Caco-2 (cell line): Measurements from ENCODE around the gene CPA5. TPM values are rescaled to one million over a fixed set of nuclear protein-coding genes. Genes with fewer than 3 reads are reported as not detected.

Experiments
- BruUV-seq: library from RNA; stranded (reverse); fragments of 400-500 nt; replicated peaks from 2 replicates; lab custom pipeline; 2021; lab: Mats Ljungman, UMichigan
- CTCF ChIA-PET: fragments of 300-600 bp; sonication (Branson Sonifier 250); formaldehyde crosslinking; loops from one replicate; lab custom pipeline; 2022; ENCODE audit warnings: antibody characterized with exemption; lab: Charles Lee
- POLR2A ChIA-PET: fragments of 300-600 bp; sonication (Branson Sonifier 250); formaldehyde crosslinking; loops from one replicate; lab custom pipeline; 2022; ENCODE audit warnings: antibody characterized with exemption; lab: Charles Lee
- DNase-seq, 2 experiments: peaks; one replicate each; pipeline versions ENCODE4 v3.0.0 to v3.0.0-alpha.2; 2020 to 2022
- H3K27me3 ChIP-seq: replicated peaks from 2 replicates; pipeline ENCODE4 v1.6.0; 2011; ENCODE audit warnings: low read length; ENCODE audit not compliant: control insufficient read depth, insufficient read depth
- H3K36me3 ChIP-seq: 2 replicates; pipeline ENCODE4 v1.5.1; 2011; ENCODE audit warnings: low read length; ENCODE audit not compliant: control insufficient read depth, insufficient read depth
- H3K4me1 ChIP-seq: fragments of 250-450 bp; sonication (Bioruptor Pico); 2 replicates; pipeline ENCODE4 v1.5.1; 2020; ENCODE audit warnings: mild to moderate bottlenecking
- H3K4me3 ChIP-seq: 2 replicates; pipeline ENCODE4 v1.5.1; 2011; ENCODE audit warnings: low read depth, mild to moderate bottlenecking, control low read depth, low read length
- H3K9me3 ChIP-seq: fragments of 250-450 bp; sonication (Bioruptor Pico); 2 replicates; pipeline ENCODE4 v1.5.1; 2020; ENCODE audit warnings: mild to moderate bottlenecking, moderate library complexity
- H3K27ac Mint-ChIP-seq: one replicate; pipeline ENCODE4 v1.8.0; 2022; ENCODE audit warnings: mixed read lengths; ENCODE audit not compliant: unreplicated experiment
- H3K27me3 Mint-ChIP-seq: one replicate; pipeline ENCODE4 v1.8.0; 2022; ENCODE audit warnings: mixed read lengths; ENCODE audit not compliant: insufficient read depth, unreplicated experiment
- H3K36me3 Mint-ChIP-seq: one replicate; pipeline ENCODE4 v1.8.0; 2022; ENCODE audit warnings: mild to moderate bottlenecking, mixed read lengths; ENCODE audit not compliant: insufficient read depth, unreplicated experiment
- H3K4me1 Mint-ChIP-seq: one replicate; pipeline ENCODE4 v1.8.0; 2022; ENCODE audit warnings: low read depth, mixed read lengths; ENCODE audit not compliant: unreplicated experiment
- H3K4me3 Mint-ChIP-seq: one replicate; pipeline ENCODE4 v1.8.0; 2022; ENCODE audit warnings: mild to moderate bottlenecking, moderate library complexity, mixed read lengths; ENCODE audit not compliant: unreplicated experiment
- H3K9me3 Mint-ChIP-seq: one replicate; pipeline ENCODE4 v1.8.0; 2022; ENCODE audit warnings: mixed read lengths; ENCODE audit not compliant: unreplicated experiment
- intact Hi-C: fragments of 100-400 bp; cut with micrococcal nuclease; formaldehyde crosslinking; loops from one replicate; pipeline ENCODE4 v1.10.0; 2022; ENCODE audit not compliant: unreplicated experiment
- total RNA-seq: library from RNA; stranded (reverse); gene quantifications from 2 replicates; pipeline ENCODE4 v1.2.3, GENCODE V29; 2022
- TF ChIP-seq, protein P1 (sequence below), 2 experiments: fragments of 200-600 bp in 1 of 2; IDR thresholded peaks; 1 replicate in 1 of 2; 2 replicates in 1 of 2; pipeline versions ENCODE4 v1.5.1 to v1.8.0; 2011 to 2022; ENCODE audit warnings: antibody characterized with exemption in 1 of 2, control low read depth in 1 of 2, inconsistent platforms in 1 of 2, low read depth in 1 of 2, low read length in 1 of 2, mild to moderate bottlenecking in 1 of 2, moderate library complexity in 1 of 2; ENCODE audit not compliant: insufficient read depth in 1 of 2, severe bottlenecking in 1 of 2, unreplicated experiment in 1 of 2

CPA5 gene
- total RNA-seq, 1 experiment from 2014 or later = not detected

DNA sequence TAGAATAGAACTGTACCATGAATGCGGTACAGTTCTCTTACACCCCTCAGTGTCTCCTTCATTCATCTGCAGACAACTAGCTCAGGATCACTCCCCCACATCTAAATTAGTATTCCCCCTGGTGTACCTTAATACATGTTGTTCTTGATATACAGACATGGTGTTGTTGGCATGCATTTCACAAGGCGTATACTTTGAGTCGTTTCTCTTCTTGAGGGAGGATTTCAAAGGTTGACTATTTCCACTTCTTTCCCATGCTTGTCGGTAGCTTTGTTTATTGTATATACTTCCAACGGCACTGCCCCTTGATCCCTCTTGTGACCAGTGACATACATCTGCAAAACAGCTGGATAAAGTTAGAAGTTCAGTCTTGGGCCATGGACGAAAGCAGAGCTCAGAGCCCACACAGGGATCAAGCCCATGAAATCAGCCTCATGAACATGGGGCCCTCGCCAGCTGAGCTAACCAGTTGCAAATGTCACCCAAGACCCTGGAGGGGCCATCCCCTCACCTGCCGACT, 43.1 kb upstream of the CPA5 start:
- Histone ChIP-seq H3K4me1 (no peaks in the 10 kb centered on the region), H3K27me3 (no peaks in the 10 kb centered on the region), H3K9me3 (no peaks in the 10 kb centered on the region), H3K36me3 (no peaks in the 10 kb centered on the region), H3K4me3 (no peak overlapping the region)
- Mint-ChIP-seq H3K36me3 (no peaks in the 10 kb centered on the region), H3K9me3 (no peaks in the 10 kb centered on the region), H3K4me1 (no peaks in the 10 kb centered on the region), H3K4me3 (no peak overlapping the region), H3K27ac (no peak overlapping the region), H3K27me3 (no peaks in the 10 kb centered on the region)
- ChIA-PET CTCF (no interaction called here), POLR2A (no interaction called here)
- no peak for DNase-seq
- intact Hi-C loops = no loop called here
- BruUV-seq = no TSS peak
- TF ChIP-seq, protein P1, sequence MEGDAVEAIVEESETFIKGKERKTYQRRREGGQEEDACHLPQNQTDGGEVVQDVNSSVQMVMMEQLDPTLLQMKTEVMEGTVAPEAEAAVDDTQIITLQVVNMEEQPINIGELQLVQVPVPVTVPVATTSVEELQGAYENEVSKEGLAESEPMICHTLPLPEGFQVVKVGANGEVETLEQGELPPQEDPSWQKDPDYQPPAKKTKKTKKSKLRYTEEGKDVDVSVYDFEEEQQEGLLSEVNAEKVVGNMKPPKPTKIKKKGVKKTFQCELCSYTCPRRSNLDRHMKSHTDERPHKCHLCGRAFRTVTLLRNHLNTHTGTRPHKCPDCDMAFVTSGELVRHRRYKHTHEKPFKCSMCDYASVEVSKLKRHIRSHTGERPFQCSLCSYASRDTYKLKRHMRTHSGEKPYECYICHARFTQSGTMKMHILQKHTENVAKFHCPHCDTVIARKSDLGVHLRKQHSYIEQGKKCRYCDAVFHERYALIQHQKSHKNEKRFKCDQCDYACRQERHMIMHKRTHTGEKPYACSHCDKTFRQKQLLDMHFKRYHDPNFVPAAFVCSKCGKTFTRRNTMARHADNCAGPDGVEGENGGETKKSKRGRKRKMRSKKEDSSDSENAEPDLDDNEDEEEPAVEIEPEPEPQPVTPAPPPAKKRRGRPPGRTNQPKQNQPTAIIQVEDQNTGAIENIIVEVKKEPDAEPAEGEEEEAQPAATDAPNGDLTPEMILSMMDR (IDR thresholded peaks at IDR 0.05; ENCODE audit: insufficient read depth in 1 of 2, low read depth in 1 of 2, low read length in 1 of 2, severe bottlenecking in 1 of 2, unreplicated experiment in 1 of 2) = no peak

DNA sequence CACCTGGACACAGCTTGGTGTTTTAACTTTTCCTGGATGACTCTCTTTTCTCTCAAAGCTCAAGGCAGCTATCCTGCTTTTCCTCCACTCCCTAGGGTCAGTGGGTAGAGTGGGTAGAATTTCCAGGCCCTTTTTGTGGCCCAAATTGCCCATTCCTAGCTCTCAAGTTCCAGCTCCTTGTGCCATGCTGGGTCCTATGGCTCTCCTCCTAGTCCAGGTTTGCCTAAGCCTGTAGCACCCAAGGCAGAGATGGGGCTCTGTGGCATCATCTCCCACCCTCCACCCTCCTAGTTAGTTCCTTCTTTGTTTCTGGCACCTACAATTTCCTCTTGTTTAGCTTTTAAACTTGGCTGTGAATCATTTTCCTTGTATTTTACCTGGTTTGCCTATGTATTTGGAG, 42.0 kb upstream of the CPA5 start:
- no peaks in the 10 kb centered on the region for H3K36me3 Mint-ChIP-seq
- no peaks in the 10 kb centered on the region for H3K27me3 Mint-ChIP-seq
- intact Hi-C loops = no loop called here
- no peaks in the 10 kb centered on the region for H3K9me3 Mint-ChIP-seq
- Histone ChIP-seq H3K4me1 (no peaks in the 10 kb centered on the region), H3K36me3 (no peaks in the 10 kb centered on the region), H3K27me3 (no peaks in the 10 kb centered on the region), H3K4me3 (no peak overlapping the region), H3K9me3 (no peaks in the 10 kb centered on the region)
- no peak overlapping the region for H3K4me3 Mint-ChIP-seq
- CTCF ChIA-PET = no interaction called here
- no TSS peak for BruUV-seq
- TF ChIP-seq, protein P1 (IDR thresholded peaks at IDR 0.05; ENCODE audit: insufficient read depth in 1 of 2, low read depth in 1 of 2, low read length in 1 of 2, severe bottlenecking in 1 of 2, unreplicated experiment in 1 of 2) = no peak
- no peaks in the 10 kb centered on the region for H3K4me1 Mint-ChIP-seq
- no peak overlapping the region for H3K27ac Mint-ChIP-seq
- no peak for DNase-seq
- POLR2A ChIA-PET = no interaction called here

DNA sequence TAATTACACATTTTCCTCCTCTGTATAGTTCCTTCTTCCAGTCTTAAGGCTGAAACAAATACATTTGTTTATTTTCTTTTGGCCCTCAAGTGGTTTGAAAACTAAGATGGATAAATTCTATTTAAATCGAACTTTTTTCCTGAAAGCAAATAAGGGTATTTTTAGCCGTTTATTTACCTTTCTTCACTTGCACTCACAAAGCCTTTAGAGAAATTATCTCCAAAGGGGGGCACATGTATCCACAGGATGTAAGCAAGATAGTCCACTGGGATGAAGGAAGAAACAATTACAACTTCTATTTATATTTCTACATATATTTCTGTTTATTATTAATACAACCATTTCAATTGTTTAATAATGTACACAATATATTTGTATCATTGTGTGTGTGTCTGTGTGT, 41.5 kb upstream of the CPA5 start:
- intact Hi-C loops = no loop called here
- ChIA-PET POLR2A (no interaction called here), CTCF (no interaction called here)
- no peak for DNase-seq
- Mint-ChIP-seq H3K4me1 (no peaks in the 10 kb centered on the region), H3K4me3 (no peak overlapping the region), H3K9me3 (no peaks in the 10 kb centered on the region), H3K27ac (no peak overlapping the region), H3K27me3 (no peaks in the 10 kb centered on the region), H3K36me3 (no peaks in the 10 kb centered on the region)
- no peaks in the 10 kb centered on the region for H3K27me3 ChIP-seq
- H3K36me3 ChIP-seq = no peaks in the 10 kb centered on the region
- H3K9me3 ChIP-seq = no peaks in the 10 kb centered on the region
- H3K4me1 ChIP-seq = no peaks in the 10 kb centered on the region
- TF ChIP-seq, protein P1 (IDR thresholded peaks at IDR 0.05; ENCODE audit: insufficient read depth in 1 of 2, low read depth in 1 of 2, low read length in 1 of 2, severe bottlenecking in 1 of 2, unreplicated experiment in 1 of 2) = no peak
- BruUV-seq = no TSS peak
- H3K4me3 ChIP-seq = no peak overlapping the region
